Activated CD4-positive, alpha-beta memory T cell treated with anti-CD3 and anti-CD28 coated beads for 36 hours (primary cell): ENCODE results near the gene LENG1. TPM values are rescaled to one million over a fixed set of nuclear protein-coding genes. Genes with fewer than 3 reads are reported as not detected.
A peak's percentile ranks its signal among the peaks of the same experiment; 100 is the strongest.

Experiments
- CTCF ChIA-PET: fragments of 350-600 bp; sonication (Branson Sonifier 250); formaldehyde crosslinking; loops from one replicate; lab custom pipeline; 2021; ENCODE audit warnings: antibody characterized with exemption, inconsistent platforms; lab: Charles Lee
- POLR2A ChIA-PET: fragments of 350-600 bp; sonication (Branson Sonifier 250); formaldehyde crosslinking; loops from one replicate; lab custom pipeline; 2021; ENCODE audit warnings: antibody characterized with exemption; lab: Charles Lee
- DNase-seq: peaks from one replicate; pipeline ENCODE4 v3.0.0-alpha.2; 2020
- H3K27ac Mint-ChIP-seq: one replicate; pipeline ENCODE4 v1.8.0; 2021; ENCODE audit warnings: mixed read lengths
- H3K27me3 Mint-ChIP-seq: one replicate; pipeline ENCODE4 v1.8.0; 2021; ENCODE audit warnings: mixed read lengths
- H3K36me3 Mint-ChIP-seq: one replicate; pipeline ENCODE4 v1.8.0; 2021; ENCODE audit warnings: mixed read lengths
- H3K4me1 Mint-ChIP-seq: one replicate; pipeline ENCODE4 v1.8.0; 2021; ENCODE audit warnings: low read depth, mixed read lengths
- H3K4me3 Mint-ChIP-seq: one replicate; pipeline ENCODE4 v1.8.0; 2021; ENCODE audit warnings: mild to moderate bottlenecking, mixed read lengths
- H3K9me3 Mint-ChIP-seq: one replicate; pipeline ENCODE4 v1.8.0; 2021; ENCODE audit warnings: mixed read lengths
- intact Hi-C: fragments of 100-400 bp; cut with micrococcal nuclease; formaldehyde crosslinking; loops from one replicate; pipeline ENCODE4 v1.15.1; 2023
- total RNA-seq, 2 experiments: library from RNA; stranded (reverse); gene quantifications; one replicate each; pipeline ENCODE4 v1.2.3, GENCODE V29; 2021

The LENG1 gene
- total RNA-seq, 2 experiments from 2014 or later = 4.7 to 5.3 TPM

DNA sequence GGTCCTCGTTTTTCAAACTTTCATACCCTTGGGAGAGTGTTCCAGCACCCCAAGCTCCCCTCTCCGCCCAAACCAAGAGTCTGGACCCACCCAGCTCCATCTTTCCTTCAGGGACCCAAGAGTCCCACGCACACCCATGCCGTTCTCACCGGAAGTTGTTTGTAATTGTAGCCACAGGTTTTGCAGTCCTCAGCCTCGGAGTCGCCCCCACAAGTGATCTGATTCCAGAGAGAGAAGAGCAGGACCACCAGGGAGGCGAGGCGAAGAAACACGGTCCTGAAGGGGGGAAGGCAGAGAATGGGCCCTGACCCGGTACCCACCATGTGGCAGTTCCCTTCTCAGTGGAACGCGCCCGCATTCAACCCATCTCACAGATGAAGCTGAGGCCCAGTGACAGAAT lies 3.4 kb upstream of the LENG1 start:
- Mint-ChIP-seq H3K4me1 (peaks cover 44% of the 10 kb centered on the region), H3K36me3 (peaks cover 11% of the 10 kb centered on the region), H3K9me3 (no peaks in the 10 kb centered on the region), H3K27me3 (peaks cover 3% of the 10 kb centered on the region), H3K27ac (peak overlapping the region; percentile 10), H3K4me3 (peak overlapping the region; percentile 71)
- CTCF ChIA-PET = no interaction called here
- intact Hi-C loops = no loop called here
- DNase-seq = no peak
- POLR2A ChIA-PET = no interaction called here

DNA sequence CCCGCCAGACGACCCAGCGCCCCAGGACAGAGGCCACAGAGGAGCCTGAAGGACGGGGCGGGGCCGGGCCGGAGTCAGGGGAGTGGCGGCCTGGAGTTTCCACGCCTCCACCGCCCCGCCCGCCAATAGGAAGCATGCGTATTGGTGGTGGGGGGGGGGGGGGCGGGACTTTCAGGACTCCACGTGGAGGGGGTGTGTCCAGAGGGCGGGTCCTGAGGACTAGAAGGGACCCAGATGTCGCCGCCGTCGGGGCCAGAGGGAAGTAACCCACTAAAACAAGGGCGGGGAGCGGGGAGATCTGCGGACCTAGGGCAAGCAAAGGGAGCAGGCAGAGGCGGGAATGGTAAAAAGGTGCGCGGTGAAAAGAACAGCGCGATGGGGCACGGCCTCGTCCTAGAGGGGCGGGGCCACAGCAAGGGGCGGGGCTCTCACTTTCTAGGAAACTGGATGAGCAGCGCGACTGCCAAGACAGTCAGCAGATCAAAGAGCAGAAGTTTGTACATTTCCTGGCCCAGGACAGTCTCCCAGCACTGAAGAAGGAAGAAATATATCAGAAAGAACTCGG lies 2.8 kb upstream of the LENG1 start:
- POLR2A ChIA-PET = no interaction called here
- CTCF ChIA-PET = no interaction called here
- H3K4me1 Mint-ChIP-seq = peaks cover 44% of the 10 kb centered on the region
- DNase-seq = peak; percentile 88
- peak overlapping the region; percentile 10 for H3K27ac Mint-ChIP-seq
- H3K9me3 Mint-ChIP-seq = no peaks in the 10 kb centered on the region
- H3K4me3 Mint-ChIP-seq = peak overlapping the region; percentile 71
- peaks cover 11% of the 10 kb centered on the region for H3K36me3 Mint-ChIP-seq
- H3K27me3 Mint-ChIP-seq = peaks cover 3% of the 10 kb centered on the region
- intact Hi-C loops = no loop called here

DNA sequence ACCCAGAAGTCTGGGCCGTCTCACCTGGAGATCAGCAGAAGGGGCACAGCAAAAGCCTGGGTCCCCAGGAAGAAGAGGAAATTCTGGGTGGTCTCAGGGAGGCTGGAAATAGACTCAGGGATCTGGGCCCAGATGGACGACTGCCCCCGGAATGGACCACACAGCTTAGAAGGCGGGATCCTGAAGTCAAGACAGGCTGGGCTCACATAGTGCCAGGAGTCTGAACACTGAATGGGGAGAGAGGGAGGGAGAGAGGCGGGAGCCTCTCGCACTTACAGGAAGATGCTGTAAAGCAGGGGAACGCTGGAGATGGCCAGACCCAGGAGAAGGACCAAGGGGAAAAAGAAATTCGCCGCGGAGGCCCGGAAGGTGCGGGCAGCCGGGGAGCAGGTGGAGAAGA lies 1.3 kb upstream of the LENG1 start:
- H3K9me3 Mint-ChIP-seq = no peaks in the 10 kb centered on the region
- H3K36me3 Mint-ChIP-seq = peaks cover 22% of the 10 kb centered on the region
- peaks cover 3% of the 10 kb centered on the region for H3K27me3 Mint-ChIP-seq
- intact Hi-C loops = loop anchor here (2.0 kb wide), 1 partner anchor 50 kb away; no protein-coding TSS in a partner anchor
- no peak for DNase-seq
- peak overlapping the region; percentile 98 for H3K27ac Mint-ChIP-seq
- peak overlapping the region; percentile 95 for H3K4me3 Mint-ChIP-seq
- peaks cover 48% of the 10 kb centered on the region for H3K4me1 Mint-ChIP-seq
- POLR2A ChIA-PET = interaction anchor here (0.8 to 2.6 kb wide), 5 partner anchors 22 to 50 kb away, joined by 3 to 16 read pairs (median 4); partner anchors contain the start of genes CNOT3, PRPF31 and TFPT
- CTCF ChIA-PET = interaction anchor here (0.9 to 2.5 kb wide), 4 partner anchors 7 to 29 kb away, joined by 3 to 11 read pairs (median 6); partner anchors contain the start of gene MBOAT7

DNA sequence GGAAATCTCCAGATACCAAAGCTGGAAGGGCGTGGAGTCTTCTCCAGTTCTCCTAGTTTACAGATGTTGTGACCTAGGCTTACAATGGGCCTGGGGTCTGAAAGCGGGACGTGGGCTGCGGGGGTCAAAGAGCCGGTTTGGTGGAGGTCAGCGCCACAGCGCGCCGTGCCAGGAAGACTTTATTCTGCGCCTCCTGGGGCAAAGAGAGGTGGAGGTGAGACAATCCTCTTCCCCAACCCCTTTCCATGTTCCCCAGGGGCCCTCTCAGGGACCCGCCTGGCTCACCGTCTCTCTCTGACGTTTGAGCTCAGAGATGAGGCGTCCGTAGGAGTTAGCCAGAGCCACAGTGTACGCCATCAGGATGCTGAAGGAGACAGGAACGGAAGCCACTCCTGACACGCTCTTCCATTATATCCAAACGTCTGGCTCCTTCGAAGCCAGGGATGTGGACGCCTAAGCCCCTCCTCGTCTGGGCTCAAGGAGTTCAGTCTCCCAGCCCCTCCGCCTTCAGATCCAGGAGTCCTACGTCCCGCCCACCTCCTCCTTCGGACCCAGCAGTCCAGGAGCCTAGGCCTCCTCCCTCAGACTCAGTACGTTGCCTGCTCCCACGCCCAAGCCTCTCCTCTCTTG lies 776 bp upstream of the LENG1 start:
- H3K27me3 Mint-ChIP-seq = peaks cover 3% of the 10 kb centered on the region
- intact Hi-C loops = loop anchor here (2.0 kb wide), 1 partner anchor 51 kb away; no protein-coding TSS in a partner anchor
- H3K36me3 Mint-ChIP-seq = peaks cover 23% of the 10 kb centered on the region
- peak; percentile 37 for DNase-seq
- H3K4me3 Mint-ChIP-seq = peak overlapping the region; percentile 95
- H3K27ac Mint-ChIP-seq = peak overlapping the region; percentile 98
- no peaks in the 10 kb centered on the region for H3K9me3 Mint-ChIP-seq
- ChIA-PET POLR2A (interaction anchor here (0.9 to 2.6 kb wide), 7 partner anchors 22 to 50 kb away, joined by 4 to 16 read pairs (median 5); partner anchors contain the start of genes CNOT3, MBOAT7, PRPF31 and RPS9), CTCF (interaction anchor here (0.9 to 2.5 kb wide), 4 partner anchors 8 to 29 kb away, joined by 3 to 11 read pairs (median 6); partner anchors contain the start of gene MBOAT7)
- H3K4me1 Mint-ChIP-seq = peaks cover 48% of the 10 kb centered on the region

DNA sequence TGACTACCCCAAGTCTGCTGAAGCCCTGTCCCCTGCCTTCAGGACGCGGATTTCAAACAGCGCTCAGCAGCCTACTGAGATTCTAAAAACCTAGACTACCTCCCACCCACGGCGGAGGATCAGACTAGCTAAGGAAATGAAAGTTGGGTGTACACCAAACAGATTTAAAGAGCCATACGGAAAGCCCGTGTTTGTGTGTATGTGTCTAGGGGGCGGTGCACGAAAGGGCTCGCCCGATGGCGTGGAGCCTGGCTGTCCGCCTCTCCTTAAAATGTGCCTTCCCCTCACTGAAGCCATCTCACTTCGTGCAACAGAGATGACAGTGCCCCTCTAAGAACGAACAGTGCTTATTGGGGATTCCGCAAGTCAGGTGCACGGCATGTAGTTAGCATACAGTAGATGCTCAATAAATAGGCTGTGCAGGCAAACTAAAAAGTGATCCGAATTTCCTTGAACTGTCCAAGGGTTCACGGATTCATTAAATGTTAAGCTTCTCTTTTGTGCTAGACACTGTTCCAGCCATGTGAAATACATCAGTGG lies 639 bp downstream of the LENG1 start:
- Mint-ChIP-seq H3K4me1 (peaks cover 52% of the 10 kb centered on the region), H3K9me3 (no peaks in the 10 kb centered on the region), H3K27me3 (peaks cover 3% of the 10 kb centered on the region), H3K27ac (peak overlapping the region; percentile 98), H3K4me3 (peak overlapping the region; percentile 95), H3K36me3 (peaks cover 37% of the 10 kb centered on the region)
- CTCF ChIA-PET = interaction anchor here (0.9 to 2.5 kb wide), 7 partner anchors 9 to 107 kb away, joined by 3 to 11 read pairs (median 3); partner anchors contain the start of gene MBOAT7
- DNase-seq = peak; percentile 64
- intact Hi-C loops = loop anchor here (1.0 to 5.0 kb wide), 6 partner anchors 22 to 288 kb away; partner anchors contain the start of genes CNOT3, LENG8, NDUFA3 and PRPF31
- POLR2A ChIA-PET = interaction anchor here (0.6 to 2.6 kb wide), 7 partner anchors 14 to 49 kb away, joined by 3 to 16 read pairs (median 11); partner anchors contain the start of genes CNOT3, MBOAT7, PRPF31 and RPS9

DNA sequence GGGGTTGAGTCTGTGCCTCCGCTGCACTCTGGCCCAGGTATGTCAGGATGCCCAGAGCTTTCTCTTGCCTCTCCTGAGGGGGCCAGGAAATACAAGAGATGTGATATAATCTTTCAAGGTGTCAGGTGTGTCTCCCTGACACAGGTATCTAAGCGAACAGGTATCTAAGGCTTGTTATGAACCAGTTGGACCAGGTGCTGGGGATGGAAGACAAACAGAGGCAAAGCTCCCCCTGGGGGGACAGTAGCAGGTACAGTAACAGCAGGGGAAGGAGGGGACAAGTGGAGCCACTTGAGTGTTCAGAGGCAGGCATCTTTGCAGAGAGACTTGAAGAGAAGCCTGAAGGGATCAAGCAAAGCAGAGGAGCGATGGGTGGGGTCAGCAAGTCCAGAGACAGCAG lies 2.6 kb downstream of the LENG1 start:
- H3K9me3 Mint-ChIP-seq = no peaks in the 10 kb centered on the region
- H3K27me3 Mint-ChIP-seq = no peaks in the 10 kb centered on the region
- H3K4me1 Mint-ChIP-seq = peaks cover 46% of the 10 kb centered on the region
- H3K27ac Mint-ChIP-seq = peak overlapping the region; percentile 40
- ChIA-PET CTCF (interaction anchor here (1.3 kb wide), 1 partner anchor 109 kb away, joined by 4 read pairs; no protein-coding TSS in a partner anchor), POLR2A (no interaction called here)
- peaks cover 46% of the 10 kb centered on the region for H3K36me3 Mint-ChIP-seq
- no peak overlapping the region for H3K4me3 Mint-ChIP-seq
- intact Hi-C loops = loop anchor here (5.0 kb wide), 1 partner anchor 290 kb away; the partner anchor contains the start of gene LENG8
- no peak for DNase-seq

DNA sequence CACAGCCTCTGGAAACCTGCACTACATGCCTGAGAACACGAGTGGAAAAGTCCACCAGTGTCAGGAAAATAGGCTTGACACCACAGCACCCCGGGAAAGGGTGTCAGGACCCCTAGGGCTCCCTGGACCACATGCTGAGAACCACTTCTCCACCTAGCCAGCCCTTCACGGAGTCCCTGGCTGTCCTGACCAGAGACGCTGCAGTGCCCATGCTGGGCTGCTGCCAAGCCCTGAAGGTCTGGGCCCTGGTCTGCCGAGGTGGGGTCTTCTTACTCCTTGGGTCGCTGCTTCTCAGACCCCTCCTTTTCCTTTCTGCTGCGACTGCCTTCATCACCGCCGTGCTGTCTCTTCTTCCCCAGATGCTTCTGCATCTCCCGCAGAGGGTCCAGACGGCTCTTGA lies 3.0 kb downstream of the LENG1 start:
- ChIA-PET CTCF (interaction anchor here (0.7 to 1.3 kb wide), 2 partner anchors 49 to 109 kb away, joined by 3 to 4 read pairs; no protein-coding TSS in a partner anchor), POLR2A (no interaction called here)
- no peak for DNase-seq
- intact Hi-C loops = loop anchor here (5.0 kb wide), 1 partner anchor 291 kb away; the partner anchor contains the start of gene LENG8
- no peak overlapping the region for H3K4me3 Mint-ChIP-seq
- peaks cover 42% of the 10 kb centered on the region for H3K4me1 Mint-ChIP-seq
- H3K9me3 Mint-ChIP-seq = no peaks in the 10 kb centered on the region
- H3K27ac Mint-ChIP-seq = peak overlapping the region; percentile 40
- H3K36me3 Mint-ChIP-seq = peaks cover 46% of the 10 kb centered on the region
- H3K27me3 Mint-ChIP-seq = no peaks in the 10 kb centered on the region

DNA sequence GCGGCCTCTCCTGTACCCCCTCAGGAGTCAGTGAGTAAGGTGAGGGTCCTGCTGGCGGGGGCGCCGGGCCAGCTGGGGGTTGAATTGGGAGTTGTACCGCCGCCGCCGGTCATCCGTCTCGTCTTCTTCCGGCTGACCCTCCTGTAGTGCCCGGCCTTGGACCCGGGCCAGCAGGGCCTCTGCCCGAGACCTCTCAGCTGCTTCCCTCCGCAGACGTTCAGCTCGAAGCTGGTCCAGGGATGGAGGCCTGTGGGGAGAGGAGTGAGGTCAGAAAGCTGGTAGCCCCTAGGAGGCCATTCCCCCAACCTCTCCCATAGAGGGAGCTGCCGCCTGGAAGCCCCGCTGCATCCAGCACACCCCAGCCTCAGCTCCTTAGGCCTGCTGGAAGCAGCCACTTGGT lies 3.8 kb downstream of the LENG1 start:
- Mint-ChIP-seq H3K4me1 (peaks cover 39% of the 10 kb centered on the region), H3K36me3 (peaks cover 52% of the 10 kb centered on the region), H3K9me3 (no peaks in the 10 kb centered on the region), H3K4me3 (no peak overlapping the region), H3K27me3 (no peaks in the 10 kb centered on the region), H3K27ac (no peak overlapping the region)
- ChIA-PET CTCF (interaction anchor here (0.7 to 1.3 kb wide), 2 partner anchors 50 to 110 kb away, joined by 3 to 4 read pairs; no protein-coding TSS in a partner anchor), POLR2A (interaction anchor here (0.8 kb wide), 1 partner anchor 19 kb away, joined by 4 read pairs; the partner anchor contains the start of gene CNOT3)
- intact Hi-C loops = loop anchor here (5.0 kb wide), 1 partner anchor 292 kb away; the partner anchor contains the start of gene LENG8
- no peak for DNase-seq

DNA sequence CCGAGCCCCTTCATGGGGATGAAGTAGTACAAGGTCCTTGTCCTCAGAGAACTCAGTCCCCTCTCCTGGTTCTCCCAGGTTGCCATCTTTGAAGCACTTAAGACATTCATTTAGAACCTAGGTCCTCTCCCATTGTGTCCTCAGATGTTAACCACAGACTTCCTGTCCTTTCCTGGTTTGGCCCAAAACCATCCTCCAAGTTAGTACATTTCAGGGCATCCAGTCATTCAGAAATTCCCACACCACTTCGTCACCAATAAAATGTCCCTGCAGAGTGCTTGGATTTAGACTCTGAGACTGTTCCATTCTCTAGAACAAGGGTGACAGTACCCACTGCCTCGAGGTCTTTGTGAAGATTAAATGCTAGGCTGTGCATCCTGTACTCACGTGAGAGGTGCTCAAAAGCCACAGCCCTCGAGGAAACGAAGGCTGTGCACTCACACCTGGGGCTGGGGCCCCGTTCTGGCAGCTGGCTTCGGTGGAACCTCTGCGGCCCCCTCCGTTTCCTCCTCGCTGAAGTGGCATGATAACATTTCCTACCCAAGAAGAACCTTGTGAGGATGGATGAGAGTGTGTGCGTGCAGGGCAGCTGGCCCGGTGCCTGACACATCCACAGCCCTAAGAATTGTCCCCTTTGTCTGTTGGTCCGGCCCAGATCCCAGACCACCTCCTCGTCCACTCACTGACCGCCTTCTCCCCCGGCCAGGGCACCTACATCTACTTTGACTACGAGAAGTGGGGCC lies 4.7 kb downstream of the LENG1 start:
- DNase-seq = peak; percentile 65
- ChIA-PET POLR2A (interaction anchor here (0.8 kb wide), 1 partner anchor 18 kb away, joined by 4 read pairs; the partner anchor contains the start of gene CNOT3), CTCF (no interaction called here)
- H3K9me3 Mint-ChIP-seq = no peaks in the 10 kb centered on the region
- H3K36me3 Mint-ChIP-seq = peaks cover 51% of the 10 kb centered on the region
- no peaks in the 10 kb centered on the region for H3K27me3 Mint-ChIP-seq
- peak overlapping the region; percentile 88 for H3K27ac Mint-ChIP-seq
- intact Hi-C loops = loop anchor here (5.0 kb wide), 1 partner anchor 293 kb away; the partner anchor contains the start of gene LENG8
- H3K4me3 Mint-ChIP-seq = no peak overlapping the region
- H3K4me1 Mint-ChIP-seq = peaks cover 32% of the 10 kb centered on the region

DNA sequence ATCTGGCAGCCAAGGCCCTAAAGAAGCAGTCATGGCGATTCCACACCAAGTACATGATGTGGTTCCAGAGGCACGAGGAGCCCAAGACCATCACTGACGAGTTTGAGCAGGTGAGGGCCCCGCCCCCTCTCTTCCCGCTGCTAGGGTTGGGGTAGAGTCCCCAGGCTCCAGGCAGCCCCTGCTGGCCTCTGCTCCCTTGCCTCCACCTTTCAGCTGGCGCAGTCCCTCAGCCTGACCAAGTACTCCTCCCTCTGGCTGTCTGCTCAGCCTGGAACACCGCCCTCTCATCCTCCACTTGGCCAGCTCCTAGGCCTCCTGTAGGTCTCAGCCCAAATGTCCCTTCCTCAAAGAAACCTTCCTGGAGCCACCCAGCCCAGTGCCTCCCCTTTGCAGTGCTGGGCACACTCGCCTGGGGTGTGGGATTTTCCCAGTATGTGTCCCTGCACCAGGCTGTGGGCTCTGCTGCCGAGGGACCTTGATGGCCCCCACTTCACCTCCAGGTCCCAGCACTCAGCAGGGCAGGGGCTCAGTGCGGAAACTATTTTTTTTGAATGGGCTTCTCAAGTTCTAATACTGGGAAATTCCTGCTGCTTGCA lies 5.7 kb downstream of the LENG1 start:
- no peak for DNase-seq
- Mint-ChIP-seq H3K9me3 (no peaks in the 10 kb centered on the region), H3K4me1 (peaks cover 30% of the 10 kb centered on the region), H3K27me3 (no peaks in the 10 kb centered on the region), H3K36me3 (peaks cover 52% of the 10 kb centered on the region), H3K27ac (peak overlapping the region; percentile 88), H3K4me3 (no peak overlapping the region)
- CTCF ChIA-PET = no interaction called here
- POLR2A ChIA-PET = no interaction called here
- intact Hi-C loops = no loop called here
